BJ (cell line): ENCODE measurements around the gene RPAP2. TPM values are rescaled to one million over a fixed set of nuclear protein-coding genes. Genes with fewer than 3 reads are reported as not detected.

Experiments
- CTCF ChIA-PET: fragments of 350-600 bp; formaldehyde crosslinking; extraction: SDS; loops from one replicate; lab custom pipeline; 2021; ENCODE audit warnings: antibody characterized with exemption, inconsistent platforms; lab: Yijun Ruan, JAX
- POLR2A ChIA-PET: fragments of 300-600 bp; sonication (Branson Sonifier 250); formaldehyde crosslinking; extraction: SDS; loops from one replicate; lab custom pipeline; 2021; ENCODE audit warnings: antibody characterized with exemption; lab: Charles Lee
- DNase-seq: peaks from one replicate; pipeline ENCODE4 v3.0.0-alpha.2; 2011; ENCODE audit warnings: low read depth
- H3K27me3 ChIP-seq: 2 replicates; pipeline ENCODE4 v1.6.0; 2011; ENCODE audit warnings: low read length; ENCODE audit not compliant: control insufficient read depth, insufficient read depth
- H3K36me3 ChIP-seq: 2 replicates; pipeline ENCODE4 v1.5.1; 2011; ENCODE audit warnings: low read length; ENCODE audit not compliant: control insufficient read depth, insufficient read depth
- H3K4me3 ChIP-seq: 2 replicates; pipeline ENCODE4 v1.5.1; 2011; ENCODE audit warnings: low read depth, mild to moderate bottlenecking, control low read depth, low read length
- polyA plus RNA-seq: library from polyadenylated mRNA; depleted of rRNA; stranded (reverse); fragments of >200 nt; gene quantifications from 2 replicates; pipeline ENCODE4 v1.2.3, GENCODE V29; 2011
- TF ChIP-seq, protein P1 (sequence below): IDR thresholded peaks from 2 replicates; pipeline ENCODE4 v1.5.1; 2011; ENCODE audit warnings: low read depth, mild to moderate bottlenecking, control low read depth, inconsistent platforms, low read length, moderate library complexity; ENCODE audit not compliant: insufficient read depth

Gene RPAP2
- polyA plus RNA-seq, 1 experiment: 4.0 TPM

DNA sequence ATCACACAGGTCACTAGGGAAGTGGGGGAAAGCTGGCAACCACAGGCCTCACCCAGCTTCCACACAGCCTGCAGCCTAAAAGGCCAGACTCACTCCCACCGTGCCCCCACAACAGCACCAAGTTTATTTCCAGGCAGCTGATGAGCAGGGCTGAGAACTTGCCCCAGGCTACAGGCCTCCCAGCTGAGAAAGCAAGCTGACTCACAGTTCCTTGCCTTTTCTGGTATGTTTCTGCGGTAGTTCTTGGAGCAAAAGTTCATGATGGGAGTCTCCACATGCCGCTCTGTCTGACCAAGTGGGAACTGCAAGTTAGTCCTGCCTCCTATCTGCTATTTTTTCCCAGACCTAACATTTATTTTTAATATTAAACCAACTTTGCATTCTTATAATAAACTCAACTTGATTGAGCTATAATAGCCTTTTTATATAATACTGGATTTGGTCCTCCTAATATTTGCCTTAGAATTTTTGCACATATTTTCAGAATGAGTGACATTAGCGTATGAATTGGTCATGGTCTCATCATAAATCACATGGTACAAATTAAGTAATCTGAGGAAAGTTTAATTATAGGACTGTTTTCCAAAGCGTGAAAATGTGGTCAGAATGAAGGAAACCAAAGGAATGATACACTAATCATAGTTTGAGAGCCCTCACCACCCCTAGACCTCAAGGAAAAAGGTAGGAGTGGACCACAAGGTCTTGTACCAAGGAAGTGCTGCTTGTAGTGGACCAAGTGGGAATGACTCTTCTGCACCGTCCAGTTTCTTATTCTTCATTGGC is 30.7 kb downstream of the RPAP2 start:
- Histone ChIP-seq H3K4me3 (no peak overlapping the region), H3K27me3 (no peaks in the 10 kb centered on the region), H3K36me3 (0 out of 2 replicates have a peak, but pooled peaks cover 1% of the 10 kb centered on the region)
- ChIA-PET CTCF (no interaction called here), POLR2A (no interaction called here)
- TF ChIP-seq, protein P1, sequence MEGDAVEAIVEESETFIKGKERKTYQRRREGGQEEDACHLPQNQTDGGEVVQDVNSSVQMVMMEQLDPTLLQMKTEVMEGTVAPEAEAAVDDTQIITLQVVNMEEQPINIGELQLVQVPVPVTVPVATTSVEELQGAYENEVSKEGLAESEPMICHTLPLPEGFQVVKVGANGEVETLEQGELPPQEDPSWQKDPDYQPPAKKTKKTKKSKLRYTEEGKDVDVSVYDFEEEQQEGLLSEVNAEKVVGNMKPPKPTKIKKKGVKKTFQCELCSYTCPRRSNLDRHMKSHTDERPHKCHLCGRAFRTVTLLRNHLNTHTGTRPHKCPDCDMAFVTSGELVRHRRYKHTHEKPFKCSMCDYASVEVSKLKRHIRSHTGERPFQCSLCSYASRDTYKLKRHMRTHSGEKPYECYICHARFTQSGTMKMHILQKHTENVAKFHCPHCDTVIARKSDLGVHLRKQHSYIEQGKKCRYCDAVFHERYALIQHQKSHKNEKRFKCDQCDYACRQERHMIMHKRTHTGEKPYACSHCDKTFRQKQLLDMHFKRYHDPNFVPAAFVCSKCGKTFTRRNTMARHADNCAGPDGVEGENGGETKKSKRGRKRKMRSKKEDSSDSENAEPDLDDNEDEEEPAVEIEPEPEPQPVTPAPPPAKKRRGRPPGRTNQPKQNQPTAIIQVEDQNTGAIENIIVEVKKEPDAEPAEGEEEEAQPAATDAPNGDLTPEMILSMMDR: peak; percentile 4; the same call in 1 of the 2 replicates
- DNase-seq: peak; percentile 45

DNA sequence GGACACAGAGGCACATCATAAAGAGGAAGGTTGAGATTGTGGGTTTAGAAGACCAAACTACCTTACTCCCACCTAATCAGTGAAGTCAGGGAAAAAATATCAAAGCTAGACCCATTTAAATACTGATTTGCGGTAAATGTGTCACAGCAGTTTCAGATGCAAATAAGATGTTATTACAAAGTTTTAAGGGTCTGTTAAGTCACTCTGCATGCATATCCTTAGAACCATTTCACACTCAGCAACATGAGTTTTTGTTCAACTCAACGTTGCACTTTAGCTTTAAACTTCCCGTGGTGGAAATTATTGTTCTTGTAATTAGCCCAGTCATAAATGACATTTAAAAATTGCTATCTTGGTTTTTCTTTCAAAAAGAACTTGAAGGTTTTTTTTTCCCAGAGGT is 34.8 kb downstream of the RPAP2 start:
- Histone ChIP-seq H3K27me3 (no peaks in the 10 kb centered on the region), H3K4me3 (no peak overlapping the region), H3K36me3 (no peaks in the 10 kb centered on the region)
- no peak for DNase-seq
- TF ChIP-seq, protein P1: no peak
- POLR2A ChIA-PET: no interaction called here
- CTCF ChIA-PET: no interaction called here

DNA sequence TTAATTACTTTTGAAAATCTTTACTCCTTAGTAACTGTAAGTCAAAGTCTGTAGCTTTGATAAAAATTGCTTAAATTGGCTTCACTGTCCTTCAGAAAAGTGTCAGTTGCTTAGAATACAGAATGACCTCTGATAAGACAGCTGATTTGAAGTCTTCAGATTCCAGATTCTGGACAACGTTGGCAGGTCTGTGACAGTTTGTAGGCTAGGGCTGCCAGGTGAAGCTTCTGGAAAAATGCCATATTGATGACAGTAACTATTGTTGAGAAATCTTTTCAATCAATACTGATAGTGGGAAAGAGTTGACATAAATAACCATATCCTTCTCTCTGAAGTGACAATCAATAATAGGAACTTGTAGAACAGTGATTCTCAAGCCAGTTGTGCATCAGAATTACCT is 41.3 kb downstream of the RPAP2 start:
- DNase-seq: no peak
- H3K27me3 ChIP-seq: no peaks in the 10 kb centered on the region
- ChIA-PET POLR2A (no interaction called here), CTCF (interaction anchor here (0.7 to 1.3 kb wide), 2 partner anchors 24 to 1576 kb away, joined by 3 read pairs; no protein-coding TSS in a partner anchor)
- TF ChIP-seq, protein P1: no peak
- no peak overlapping the region for H3K4me3 ChIP-seq
- H3K36me3 ChIP-seq: no peaks in the 10 kb centered on the region; the same call in 1 of the 2 replicates

DNA sequence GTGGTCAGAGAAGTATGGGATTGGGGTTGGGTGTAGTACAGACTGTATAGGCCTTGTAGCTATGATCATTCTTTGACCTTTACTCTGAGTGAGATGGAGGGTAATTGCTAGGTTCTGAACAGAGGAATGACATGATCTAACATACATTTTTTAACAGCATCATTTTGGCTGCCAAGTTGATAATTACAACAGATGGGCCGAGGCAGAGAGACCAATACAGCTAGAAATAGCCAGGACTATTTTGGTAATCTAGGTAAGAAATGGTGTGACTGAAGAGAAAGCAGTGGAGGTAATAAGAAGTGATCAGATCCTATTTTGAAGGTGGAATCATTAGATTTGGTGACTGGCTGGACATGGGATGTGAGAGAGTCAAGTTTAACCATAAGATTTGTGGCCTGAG is 43.5 kb downstream of the RPAP2 start:
- TF ChIP-seq, protein P1: no peak
- no peak for DNase-seq
- CTCF ChIA-PET: interaction anchor here (1.4 kb wide), 1 partner anchor 10 kb away, joined by 4 read pairs; no protein-coding TSS in a partner anchor
- no peak overlapping the region for H3K4me3 ChIP-seq
- POLR2A ChIA-PET: no interaction called here
- no peaks in the 10 kb centered on the region; the same call in 1 of the 2 replicates for H3K36me3 ChIP-seq
- no peaks in the 10 kb centered on the region for H3K27me3 ChIP-seq

DNA sequence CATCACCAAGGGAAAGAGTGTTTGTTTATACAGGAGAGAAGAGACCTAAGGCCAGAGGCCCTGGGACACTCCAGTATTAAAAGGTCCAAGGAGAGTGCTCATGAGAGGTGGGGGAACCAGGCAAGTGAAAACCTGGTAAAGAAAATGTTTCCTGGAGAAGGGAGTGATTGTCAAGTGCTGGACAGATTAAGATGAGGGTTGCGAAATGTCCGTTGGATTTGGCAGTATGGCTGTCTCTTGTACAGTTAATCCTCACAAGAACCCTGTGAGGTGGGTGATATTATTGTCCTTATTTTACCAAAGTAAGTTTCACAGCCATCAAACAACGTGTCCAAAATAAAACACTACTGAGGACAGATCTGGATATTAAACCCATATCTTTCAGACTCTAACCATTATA is 44.2 kb downstream of the RPAP2 start:
- DNase-seq: no peak
- Histone ChIP-seq H3K4me3 (no peak overlapping the region), H3K36me3 (no peaks in the 10 kb centered on the region; the same call in 1 of the 2 replicates), H3K27me3 (no peaks in the 10 kb centered on the region)
- TF ChIP-seq, protein P1: no peak
- ChIA-PET POLR2A (no interaction called here), CTCF (no interaction called here)
